H1 (cell line): ENCODE data around the gene IL27RA. TPM values are rescaled to one million over a fixed set of nuclear protein-coding genes. Genes with fewer than 3 reads are reported as not detected.

ENCODE experiments used
- CTCF ChIA-PET: fragments of 300-600 bp; sonication (Branson Sonifier 250); formaldehyde crosslinking; loops from one replicate; lab custom pipeline; 2021; ENCODE audit not compliant: partially characterized antibody; lab: Charles Lee
- POLR2A ChIA-PET: fragments of 300-600 bp; sonication (Branson Sonifier 250); formaldehyde crosslinking; loops from one replicate; lab custom pipeline; 2021; ENCODE audit warnings: inconsistent platforms; ENCODE audit not compliant: partially characterized antibody; lab: Charles Lee
- DNase-seq, 2 experiments: peaks; one replicate each; pipeline versions ENCODE4 v3.0.0 to v3.0.0-alpha.2; 2010 to 2022; ENCODE audit warnings: low spot score in 2 of 2, low read depth in 1 of 2, mixed read lengths in 1 of 2
- FAIRE-seq: peaks from 2 replicates; lab custom pipeline; 2011; peaks lifted over from hg19 to GRCh38; lab: Jason Lieb, UNC
- H2AFZ ChIP-seq: 2 replicates; pipeline ENCODE4 v1.8.1; 2012; ENCODE audit warnings: low read length, inconsistent platforms
- H2AK5ac ChIP-seq: 2 replicates; pipeline ENCODE4 v1.6.1; 2013; ENCODE audit warnings: low read depth, low read length
- H2BK120ac ChIP-seq: replicated peaks from 2 replicates; pipeline ENCODE3; 2013; ENCODE audit warnings: low read depth, low read length, inconsistent platforms
- H2BK12ac ChIP-seq: 2 replicates; pipeline ENCODE4 v1.6.1; 2013; ENCODE audit warnings: low read depth, low read length
- H2BK15ac ChIP-seq: 2 replicates; pipeline ENCODE4 v1.6.1; 2013; ENCODE audit warnings: low read length
- H2BK20ac ChIP-seq: 2 replicates; pipeline ENCODE4 v1.6.1; 2013; ENCODE audit warnings: low read length
- H2BK5ac ChIP-seq: 2 replicates; pipeline ENCODE4 v1.6.1; 2013; ENCODE audit warnings: low read depth, low read length
- H3K14ac ChIP-seq: 2 replicates; pipeline ENCODE4 v1.6.1; 2013; ENCODE audit warnings: inconsistent platforms; ENCODE audit not compliant: insufficient read length
- H3K18ac ChIP-seq: 2 replicates; pipeline ENCODE4 v1.6.1; 2013; ENCODE audit warnings: low read length; ENCODE audit errors: extremely low read depth
- H3K23ac ChIP-seq: 2 replicates; pipeline ENCODE4 v1.6.1; 2013; ENCODE audit warnings: inconsistent platforms; ENCODE audit not compliant: insufficient read length
- H3K23me2 ChIP-seq: 2 replicates; pipeline ENCODE4 v1.6.1; 2013; ENCODE audit warnings: low read depth, low read length
- H3K27ac ChIP-seq: 2 replicates; pipeline ENCODE4 v1.6.1; 2011; ENCODE audit warnings: low read depth, low read length, inconsistent platforms
- H3K27me3 ChIP-seq, 4 experiments: replicated peaks in 1 of 4; 1 replicate in 1 of 4; 2 replicates in 3 of 4; pipeline versions ENCODE4 v1.6.1 to v1.8.1; 2011 to 2013; ENCODE audit warnings: low read length in 3 of 4, mild to moderate bottlenecking in 3 of 4, inconsistent platforms in 2 of 4, mixed read lengths in 2 of 4, moderate library complexity in 1 of 4; ENCODE audit not compliant: control insufficient read depth in 3 of 4, insufficient read depth in 3 of 4; ENCODE audit errors: extremely low read depth in 1 of 4
- H3K36me3 ChIP-seq, 4 experiments: 2 replicates each; pipeline versions ENCODE4 v1.6.1 to v1.8.1; 2011 to 2013; ENCODE audit warnings: mild to moderate bottlenecking in 4 of 4, low read length in 3 of 4, moderate library complexity in 2 of 4, control low read depth in 1 of 4, inconsistent platforms in 1 of 4; ENCODE audit not compliant: insufficient read depth in 4 of 4, control insufficient read depth in 2 of 4
- H3K4ac ChIP-seq: replicated peaks from 2 replicates; pipeline ENCODE3; 2013; ENCODE audit warnings: low read length, low read depth, mixed read lengths, inconsistent platforms; ENCODE audit not compliant: insufficient read length
- H3K4me1 ChIP-seq, 4 experiments: replicated peaks in 1 of 4; 1 replicate in 1 of 4; 2 replicates in 3 of 4; pipeline versions ENCODE4 v1.6.1 to v1.8.1; 2011 to 2013; ENCODE audit warnings: low read length in 3 of 4, inconsistent platforms in 2 of 4, mixed read lengths in 1 of 4; ENCODE audit not compliant: insufficient read depth in 4 of 4, control insufficient read depth in 3 of 4
- H3K4me2 ChIP-seq, 2 experiments: 2 replicates each; pipeline versions ENCODE4 v1.6.1 to v1.8.1; 2011 to 2013; ENCODE audit warnings: low read depth in 2 of 2, low read length in 2 of 2, control low read depth in 1 of 2, inconsistent platforms in 1 of 2, mild to moderate bottlenecking in 1 of 2; ENCODE audit not compliant: insufficient read depth in 1 of 2
- H3K4me3 ChIP-seq, 4 experiments: fragments of 200-600, 300-600 bp in 1 of 4; sonication (generic), shearing (Covaris generic), sonication (Bioruptor Twin) in 1 of 4; 2 replicates each; pipeline versions ENCODE4 v1.5.1 to v1.8.1; 2011 to 2016; ENCODE audit warnings: low read length in 4 of 4, low read depth in 3 of 4, control low read depth in 2 of 4, inconsistent platforms in 2 of 4, mild to moderate bottlenecking in 2 of 4, mixed read lengths in 1 of 4, moderate library complexity in 1 of 4; ENCODE audit not compliant: insufficient read depth in 2 of 4; ENCODE audit errors: extremely low read depth in 1 of 4
- H3K56ac ChIP-seq: replicated peaks from 2 replicates; pipeline ENCODE3; 2013; ENCODE audit warnings: low read depth, mild to moderate bottlenecking, mixed read lengths, low read length, inconsistent platforms; ENCODE audit not compliant: insufficient read length
- H3K79me1 ChIP-seq: 2 replicates; pipeline ENCODE4 v1.6.1; 2013; ENCODE audit warnings: low read depth, low read length, control low read depth
- H3K79me2 ChIP-seq, 2 experiments: 2 replicates each; pipeline versions ENCODE4 v1.6.1 to v1.8.1; 2012 to 2013; ENCODE audit warnings: low read length in 2 of 2, mild to moderate bottlenecking in 2 of 2, inconsistent platforms in 1 of 2; ENCODE audit not compliant: insufficient read depth in 2 of 2, control insufficient read depth in 1 of 2
- H3K9ac ChIP-seq, 4 experiments: replicated peaks in 1 of 4; 1 replicate in 1 of 4; 2 replicates in 3 of 4; pipeline versions ENCODE4 v1.6.1 to v1.8.1; 2011 to 2013; ENCODE audit warnings: low read depth in 3 of 4, low read length in 3 of 4, control low read depth in 2 of 4, mild to moderate bottlenecking in 2 of 4, moderate library complexity in 2 of 4, inconsistent platforms in 1 of 4; ENCODE audit errors: extremely low read depth in 1 of 4
- H3K9me3 ChIP-seq, 2 experiments: 2 replicates each; pipeline versions ENCODE4 v1.6.1 to v1.8.1; 2012 to 2013; ENCODE audit warnings: mild to moderate bottlenecking in 2 of 2, moderate library complexity in 2 of 2, control low read depth in 1 of 2, inconsistent platforms in 1 of 2, low read depth in 1 of 2, low read length in 1 of 2, mixed read lengths in 1 of 2; ENCODE audit not compliant: insufficient read depth in 2 of 2
- H4K20me1 ChIP-seq, 2 experiments: replicated peaks in 1 of 2; 2 replicates each; pipeline versions ENCODE3 to v1.8.1; 2011 to 2013; ENCODE audit warnings: inconsistent platforms in 2 of 2, low read length in 2 of 2, mild to moderate bottlenecking in 1 of 2; ENCODE audit not compliant: insufficient read depth in 2 of 2, control insufficient read depth in 1 of 2
- H4K5ac ChIP-seq: 2 replicates; pipeline ENCODE4 v1.6.1; 2013; ENCODE audit warnings: low read length, low read depth, mixed read lengths, inconsistent platforms; ENCODE audit not compliant: insufficient read length
- H4K8ac ChIP-seq: 2 replicates; pipeline ENCODE4 v1.8.0; 2013; ENCODE audit warnings: mild to moderate bottlenecking, moderate library complexity, low read length, inconsistent platforms; ENCODE audit not compliant: insufficient read depth; ENCODE audit errors: extremely low read depth
- H4K91ac ChIP-seq: replicated peaks from 2 replicates; pipeline ENCODE3; 2013; ENCODE audit warnings: low read length, mixed read lengths, inconsistent platforms; ENCODE audit not compliant: insufficient read length
- KDM5A ChIP-seq: fragments of 200-600 bp; IDR thresholded peaks from 2 replicates; pipeline ENCODE4 v1.7.1; 2012; ENCODE audit warnings: mild to moderate bottlenecking, low read length, inconsistent platforms, mixed read lengths
- RAD21 ChIP-seq, 2 experiments: IDR thresholded peaks in 1 of 2; conservative IDR thresholded peaks in 1 of 2; 2 replicates each; pipeline ENCODE4 v1.6.1; 2011; ENCODE audit warnings: low read depth in 2 of 2, low read length in 2 of 2, improper control_type of control experiment in 1 of 2, inconsistent platforms in 1 of 2, mild to moderate bottlenecking in 1 of 2, moderate library complexity in 1 of 2
- WGBS, 2 experiments: shearing (Covaris generic) in 1 of 2; methylation state at CpG; one replicate each; pipeline versions ENCODE4 v1.1.6 to v1.1.7; 2013 to 2015; ENCODE audit warnings: low lambda C conversion rate in 2 of 2, mixed read lengths in 2 of 2, inconsistent platforms in 1 of 2, low coverage in 1 of 2, missing lambda C conversion rate in 1 of 2; ENCODE audit not compliant: insufficient replicate concordance in 2 of 2, insufficient coverage in 1 of 2, insufficient read length in 1 of 2; ENCODE audit errors: extremely low coverage in 1 of 2, missing lambda C conversion rate in 1 of 2; 5-methylcytosine and 5-hydroxymethylcytosine counted together
- polyA plus RNA-seq, 7 experiments: library from polyadenylated mRNA; depleted of rRNA in 3 of 7; stranded (reverse) in 5 of 7; unstranded in 2 of 7; fragments of >200 nt in 5 of 7; fragments of 200-250 nt in 2 of 7; gene quantifications; 1 replicate in 5 of 7; 2 replicates in 1 of 7; 4 replicates in 1 of 7; pipeline versions ENCODE4 v1.2.1 to v1.2.3, GENCODE V29; 2011 to 2013; ENCODE audit warnings: missing spikeins in 2 of 7, mixed read lengths in 2 of 7
- total RNA-seq: library from RNA; stranded (reverse); fragmentation: NEBNext Ultra II Directional; extraction: Animal tissue kit (Norgen Biotek cat#: 25700); gene quantifications from 2 replicates; pipeline ENCODE4 v1.2.1, GENCODE V29; 2021
- TF ChIP-seq, protein P1 (sequence below), 3 experiments: IDR thresholded peaks; 1 replicate in 2 of 3; 2 replicates in 1 of 3; pipeline versions ENCODE4 v1.5.1 to v1.6.1; 2011; ENCODE audit warnings: low read length in 3 of 3, mild to moderate bottlenecking in 3 of 3, inconsistent platforms in 2 of 3, low read depth in 1 of 3, moderate library complexity in 1 of 3; ENCODE audit not compliant: insufficient read depth in 1 of 3; ENCODE audit errors: control extremely low read depth in 1 of 3

IL27RA gene
- total and polyA plus RNA-seq, 2 of the 8 experiments (the other 6 are each of a cell fraction or from before 2014, with no cell fraction given), result 9.9 to 14.7 TPM

DNA sequence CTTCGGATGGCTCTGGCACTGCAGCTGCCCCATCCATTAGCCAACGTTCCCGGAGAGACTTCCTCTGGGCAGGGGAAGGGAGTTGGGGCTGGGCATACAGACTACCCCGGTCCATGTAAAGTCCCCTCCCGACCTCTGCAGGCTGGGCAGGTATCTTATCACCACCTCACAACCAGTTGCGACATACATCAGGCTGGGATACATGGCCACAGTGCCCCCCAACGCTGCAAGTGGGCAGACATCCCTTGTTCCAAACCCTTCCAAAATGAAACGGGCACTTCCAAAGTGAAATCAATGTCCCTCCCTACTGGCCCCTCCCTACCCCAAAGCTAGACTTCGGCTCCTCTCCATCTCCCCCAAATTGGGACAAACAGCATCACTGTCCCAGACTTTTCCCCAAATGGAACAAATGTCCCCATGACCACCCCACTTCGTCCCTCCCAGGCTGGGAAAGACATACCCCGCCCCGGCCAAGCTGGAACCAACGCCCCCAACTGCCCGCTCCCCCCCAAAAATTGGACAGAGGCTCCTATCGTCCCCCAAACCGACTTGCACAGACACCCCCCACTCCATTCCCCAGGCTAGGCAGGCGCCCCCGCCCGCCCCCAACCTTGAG lies 25.3 kb downstream of the IL27RA start:
- Histone ChIP-seq H3K9me3 (no peaks in the 10 kb centered on the region; a peak in 1 of 4 replicates), H3K9ac (no peak overlapping the region; a peak in 1 of 7 replicates), H2AFZ (no peak overlapping the region), H3K27ac (no peak overlapping the region), H3K27me3 (peaks cover 5 to 19% (median 14%) of the 10 kb centered on the region in 4 experiments), H2BK20ac (no peak overlapping the region), H4K20me1 (peaks cover 0 to 2% of the 10 kb centered on the region in 2 experiments), H3K79me1 (no peaks in the 10 kb centered on the region), H3K4me2 (peak overlapping the region; percentile 68 to 77), H2BK120ac (no peak overlapping the region), H3K4me3 (peak overlapping the region; percentile 49 to 82 (median 58)), H3K4ac (no peak overlapping the region), H3K23ac (no peak overlapping the region), H4K91ac (no peak overlapping the region), H3K36me3 (no peaks in the 10 kb centered on the region), H2BK5ac (no peak overlapping the region), H2BK15ac (0 out of 2 replicates have a peak overlapping the region, but pooled peaks have one; percentile 29), H3K14ac (no peak overlapping the region), H2BK12ac (no peak overlapping the region), H2AK5ac (0 out of 2 replicates have a peak overlapping the region, but pooled peaks have one; percentile 65), H3K4me1 (peaks cover 0 to 10% (median 3%) of the 10 kb centered on the region in 4 experiments; a peak in 4 of 7 replicates), H3K79me2 (no peaks in the 10 kb centered on the region), H3K56ac (no peak overlapping the region), H3K23me2 (peaks cover 12% of the 10 kb centered on the region; the same call in 1 of the 2 replicates), H3K18ac (no peak overlapping the region; the same call in 1 of the 2 replicates), H4K8ac (no peak overlapping the region), H4K5ac (no peak overlapping the region)
- TF ChIP-seq, protein P1, sequence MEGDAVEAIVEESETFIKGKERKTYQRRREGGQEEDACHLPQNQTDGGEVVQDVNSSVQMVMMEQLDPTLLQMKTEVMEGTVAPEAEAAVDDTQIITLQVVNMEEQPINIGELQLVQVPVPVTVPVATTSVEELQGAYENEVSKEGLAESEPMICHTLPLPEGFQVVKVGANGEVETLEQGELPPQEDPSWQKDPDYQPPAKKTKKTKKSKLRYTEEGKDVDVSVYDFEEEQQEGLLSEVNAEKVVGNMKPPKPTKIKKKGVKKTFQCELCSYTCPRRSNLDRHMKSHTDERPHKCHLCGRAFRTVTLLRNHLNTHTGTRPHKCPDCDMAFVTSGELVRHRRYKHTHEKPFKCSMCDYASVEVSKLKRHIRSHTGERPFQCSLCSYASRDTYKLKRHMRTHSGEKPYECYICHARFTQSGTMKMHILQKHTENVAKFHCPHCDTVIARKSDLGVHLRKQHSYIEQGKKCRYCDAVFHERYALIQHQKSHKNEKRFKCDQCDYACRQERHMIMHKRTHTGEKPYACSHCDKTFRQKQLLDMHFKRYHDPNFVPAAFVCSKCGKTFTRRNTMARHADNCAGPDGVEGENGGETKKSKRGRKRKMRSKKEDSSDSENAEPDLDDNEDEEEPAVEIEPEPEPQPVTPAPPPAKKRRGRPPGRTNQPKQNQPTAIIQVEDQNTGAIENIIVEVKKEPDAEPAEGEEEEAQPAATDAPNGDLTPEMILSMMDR (IDR thresholded peaks at IDR 0.05; ENCODE audit: control extremely low read depth in 1 of 3, insufficient read depth in 1 of 3, low read depth in 1 of 3, low read length in 3 of 3), result peak in 2 of 3 experiments; percentile 5 to 6; a peak in 2 of 4 replicates
- peak in 1 of 2 experiments; percentile 15; a peak in 1 of 4 replicates for TF ChIP-seq RAD21 (IDR thresholded peaks at IDR 0.05 in 1 of 2, conservative IDR thresholded peaks at IDR 0.05 in 1 of 2; ENCODE audit: low read depth in 2 of 2, low read length in 2 of 2)
- no peak for TF ChIP-seq KDM5A
- CTCF ChIA-PET, result interaction anchor here (0.8 to 6.4 kb wide), 18 partner anchors 8 to 271 kb away, joined by 3 to 76 read pairs (median 4); partner anchors contain the start of genes C19orf67, IL27RA and MISP3
- WGBS, 2 experiments, result 40% methylated on average over 9 of the region's 19 CpGs; no CpG with 5 or more reads in 1 of the 2 experiments
- FAIRE-seq, result no peak
- no peak for DNase-seq
- POLR2A ChIA-PET, result interaction anchor here (0.7 to 1.9 kb wide), 13 partner anchors 8 to 175 kb away, joined by 3 to 6 read pairs (median 4); partner anchors contain the start of gene ASF1B
